SK-N-SH (cell line): ENCODE data around the gene CFAP69.

ENCODE experiments used
- CTCF ChIP-seq: fragments of 200-600 bp; sonication (generic); IDR thresholded peaks from 2 replicates; pipeline ENCODE4 v1.6.1; 2017; ENCODE audit warnings: antibody characterized with exemption, mild to moderate bottlenecking, moderate library complexity
- EP300 ChIP-seq, 2 experiments: IDR thresholded peaks; 2 replicates each; pipeline versions ENCODE4 v1.4.0 to v1.6.1; 2012; ENCODE audit warnings: borderline replicate concordance in 1 of 2, low read depth in 1 of 2, low read length in 1 of 2
- FOXJ3 ChIP-seq: sonication (generic); formaldehyde crosslinking; IDR thresholded peaks from 2 replicates; pipeline ENCODE4 v1.5.1; 2020; ENCODE audit warnings: mild to moderate bottlenecking, missing genetic modification reagents
- GATA2 ChIP-seq: sonication (generic); formaldehyde crosslinking; IDR thresholded peaks from 2 replicates; pipeline ENCODE4 v1.5.0; 2020; ENCODE audit warnings: mild to moderate bottlenecking, missing genetic modification reagents
- POLR2AphosphoS5 ChIP-seq: IDR thresholded peaks from 2 replicates; pipeline ENCODE4 v1.6.1; 2012; ENCODE audit warnings: low read depth, low read length
- RAD21 ChIP-seq: IDR thresholded peaks from 2 replicates; pipeline ENCODE4 v1.6.1; 2012; ENCODE audit warnings: mild to moderate bottlenecking, low read length
- REST ChIP-seq: IDR thresholded peaks from 2 replicates; pipeline ENCODE4 v1.6.1; 2012; ENCODE audit warnings: mild to moderate bottlenecking, low read depth, low read length, moderate library complexity
- RFX5 ChIP-seq: IDR thresholded peaks from 2 replicates; pipeline ENCODE4 v1.6.1; 2012; ENCODE audit warnings: mild to moderate bottlenecking, improper control_type of control experiment, low read length
- TCF12 ChIP-seq: IDR thresholded peaks from 2 replicates; pipeline ENCODE4 v1.4.0; 2012
- YY1 ChIP-seq: IDR thresholded peaks from 2 replicates; pipeline ENCODE4 v1.4.0; 2012; ENCODE audit warnings: low read depth, mild to moderate bottlenecking

GRCh38 chr7:90248706-90249105, 3.7 kb downstream of the CFAP69 start:
- no peak for TF ChIP-seq FOXJ3 (CRISPR knock-in tag)
- TF ChIP-seq CTCF, result no peak
- no peak for TF ChIP-seq POLR2AphosphoS5
- TF ChIP-seq EP300 (IDR thresholded peaks at IDR 0.05; ENCODE audit: borderline replicate concordance in 1 of 2, low read depth in 1 of 2, low read length in 1 of 2), result no peak
- TF ChIP-seq TCF12, result no peak
- no peak for TF ChIP-seq YY1
- no peak for TF ChIP-seq RFX5
- TF ChIP-seq REST, result no peak
- no peak for TF ChIP-seq RAD21
- TF ChIP-seq GATA2 (CRISPR knock-in tag), result no peak
